Small intestine (tissue), 7 donors: ENCODE measurements around the gene SERPINF2. TPM values are rescaled to one million over a fixed set of nuclear protein-coding genes. Genes with fewer than 3 reads are reported as not detected.
"Not testable (repeated sequence)": the region's sequence is repeated elsewhere in the genome, so short reads cannot be mapped to it uniquely, and the experiment has no call there.

Source experiments
- DNase-seq, 2 donors: peaks; one replicate each; pipeline versions ENCODE4 v3.0.0 to v3.0.0-alpha.2; 2013
- FAIRE-seq: peaks from 2 replicates; lab custom pipeline; 2012; peaks lifted over from hg19 to GRCh38; lab: Jason Lieb, UNC
- H3K27ac ChIP-seq, 3 donors: one replicate each; pipeline ENCODE4 v1.5.1; 2013; ENCODE audit warnings: low read length in 2 of 3, mild to moderate bottlenecking in 2 of 3, control low read depth in 1 of 3, inconsistent platforms in 1 of 3, low read depth in 1 of 3, moderate library complexity in 1 of 3
- H3K27me3 ChIP-seq, 3 donors: one replicate each; pipeline ENCODE4 v1.6.1; 2013; ENCODE audit warnings: low read length in 3 of 3, inconsistent platforms in 1 of 3; ENCODE audit not compliant: control insufficient read depth in 3 of 3, insufficient read depth in 3 of 3
- H3K36me3 ChIP-seq, 3 donors: one replicate each; pipeline ENCODE4 v1.6.1; 2013; ENCODE audit warnings: low read length in 3 of 3, inconsistent platforms in 1 of 3, low read depth in 1 of 3, mild to moderate bottlenecking in 1 of 3, moderate library complexity in 1 of 3; ENCODE audit not compliant: control insufficient read depth in 3 of 3, insufficient read depth in 2 of 3
- H3K4me1 ChIP-seq, 3 donors: one replicate each; pipeline ENCODE4 v1.6.1; 2013; ENCODE audit warnings: low read length in 2 of 3, inconsistent platforms in 1 of 3, low read depth in 1 of 3, mild to moderate bottlenecking in 1 of 3, moderate library complexity in 1 of 3; ENCODE audit not compliant: control insufficient read depth in 3 of 3, insufficient read depth in 2 of 3
- H3K4me3 ChIP-seq, 3 donors: one replicate each; pipeline ENCODE4 v1.5.1; 2013; ENCODE audit warnings: low read length in 3 of 3, control low read depth in 1 of 3, inconsistent platforms in 1 of 3, low read depth in 1 of 3, mild to moderate bottlenecking in 1 of 3, moderate library complexity in 1 of 3
- H3K9me3 ChIP-seq, 2 donors: one replicate each; pipeline ENCODE4 v1.6.1; 2013; ENCODE audit warnings: low read depth in 1 of 2, low read length in 1 of 2; ENCODE audit not compliant: control insufficient read depth in 2 of 2, insufficient read depth in 1 of 2
- WGBS, 3 donors: extraction: QIAGEN DNeasy Blood & Tissue Kit; methylation state at CpG; one replicate each; pipeline ENCODE4 v1.1.7; 2013; 5-methylcytosine and 5-hydroxymethylcytosine counted together
- polyA plus RNA-seq, 4 donors: library from polyadenylated mRNA; stranded (reverse) in 3 of 4; unstranded in 1 of 4; fragments of 200-250 nt in 3 of 4; fragments of 120-200 nt in 1 of 4; gene quantifications; one replicate each; pipeline versions ENCODE4 v1.2.1 to v1.2.3, GENCODE V29; 2013
- donor health status: healthy with polysubstance abuse.
- donor health status: control.
- donor health status: control.
- donor health status: Bipolar disorder and iron deficiency.
- donor health status: healthy.

The SERPINF2 gene
- polyA plus RNA-seq, 4 donors = 0.89 to 29.9 (median 3.1) TPM

DNA sequence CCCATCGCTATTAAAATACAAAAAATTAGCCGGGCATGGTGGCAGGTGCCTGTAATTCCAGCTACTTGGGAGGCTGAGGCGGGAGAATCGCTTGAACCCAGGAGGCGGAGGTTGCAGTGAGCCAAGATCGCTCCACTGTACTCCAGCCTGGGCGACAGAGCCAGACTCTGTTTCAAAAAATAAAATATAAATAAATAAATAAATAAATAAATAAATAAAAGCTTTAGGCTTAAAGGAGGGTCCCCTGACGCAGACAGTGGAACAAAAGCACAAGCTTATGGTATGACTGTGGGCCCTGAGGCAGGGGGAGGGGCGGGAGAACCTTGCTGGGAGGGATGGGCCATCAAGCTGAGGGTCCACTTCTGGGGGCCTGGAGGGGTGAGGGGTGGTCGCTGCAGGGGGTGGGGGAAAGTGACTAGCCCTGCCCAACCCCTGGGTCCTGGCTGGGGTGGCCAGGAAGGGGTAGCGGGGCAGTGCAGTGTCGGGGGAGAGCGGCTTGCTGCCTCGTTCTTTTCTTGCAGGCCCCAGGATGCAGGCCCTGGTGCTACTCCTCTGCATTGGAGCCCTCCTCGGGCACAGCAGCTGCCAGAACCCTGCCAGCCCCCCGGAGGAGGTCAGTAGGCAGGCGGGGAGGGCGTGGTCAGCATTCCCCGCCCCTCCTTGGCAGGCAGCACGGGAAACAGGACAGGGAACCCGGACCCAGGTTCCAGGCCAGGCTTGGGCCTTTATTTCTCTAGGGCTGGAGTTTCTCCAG is 23.9 kb downstream of the SERPINF2 start:
- peaks cover 0 to 3% of the 10 kb centered on the region in 2 donors for H3K9me3 ChIP-seq
- no peak overlapping the region for H3K27ac ChIP-seq
- DNase-seq (no peak), FAIRE-seq (no peak)
- 63 to 72% (median 70%) methylated on average over 19 to 21 of the region's 21 CpGs for WGBS, 3 donors
- peaks cover 0 to 7% (median 0%) of the 10 kb centered on the region in 3 donors for H3K36me3 ChIP-seq
- no peak overlapping the region for H3K4me3 ChIP-seq
- peaks cover 0 to 42% (median 6%) of the 10 kb centered on the region in 3 donors for H3K4me1 ChIP-seq
- H3K27me3 ChIP-seq = no peaks in the 10 kb centered on the region

DNA sequence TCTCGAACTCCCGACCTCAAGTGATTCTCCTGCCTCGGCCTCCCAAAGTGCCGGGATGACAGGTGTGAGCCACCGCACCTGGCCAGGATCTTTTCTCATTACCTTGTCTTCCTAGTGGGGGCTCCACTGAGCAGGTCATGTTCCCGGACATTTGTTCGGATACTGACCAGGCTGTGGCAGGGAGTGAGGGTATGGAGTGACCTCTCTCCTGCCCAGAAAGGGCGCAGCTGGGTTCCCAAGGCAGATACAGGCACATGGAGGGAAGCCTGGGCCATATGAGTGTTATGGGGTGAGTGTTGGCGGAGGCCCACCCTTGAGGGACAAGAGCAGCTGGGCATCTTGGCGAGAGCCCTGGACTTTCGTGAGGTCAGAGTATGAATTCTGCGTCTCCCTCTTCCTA is 24.7 kb downstream of the SERPINF2 start:
- peaks cover 0 to 10% (median 0%) of the 10 kb centered on the region in 3 donors for H3K36me3 ChIP-seq
- no peak overlapping the region for H3K27ac ChIP-seq
- H3K27me3 ChIP-seq = no peaks in the 10 kb centered on the region
- 82 to 91% (median 85%) methylated on average over 12 of the region's 12 CpGs for WGBS, 3 donors
- H3K9me3 ChIP-seq = peaks cover 0 to 3% of the 10 kb centered on the region in 2 donors
- FAIRE-seq (no peak), DNase-seq (no peak)
- no peak overlapping the region for H3K4me3 ChIP-seq
- peaks cover 0 to 34% (median 6%) of the 10 kb centered on the region in 3 donors for H3K4me1 ChIP-seq

DNA sequence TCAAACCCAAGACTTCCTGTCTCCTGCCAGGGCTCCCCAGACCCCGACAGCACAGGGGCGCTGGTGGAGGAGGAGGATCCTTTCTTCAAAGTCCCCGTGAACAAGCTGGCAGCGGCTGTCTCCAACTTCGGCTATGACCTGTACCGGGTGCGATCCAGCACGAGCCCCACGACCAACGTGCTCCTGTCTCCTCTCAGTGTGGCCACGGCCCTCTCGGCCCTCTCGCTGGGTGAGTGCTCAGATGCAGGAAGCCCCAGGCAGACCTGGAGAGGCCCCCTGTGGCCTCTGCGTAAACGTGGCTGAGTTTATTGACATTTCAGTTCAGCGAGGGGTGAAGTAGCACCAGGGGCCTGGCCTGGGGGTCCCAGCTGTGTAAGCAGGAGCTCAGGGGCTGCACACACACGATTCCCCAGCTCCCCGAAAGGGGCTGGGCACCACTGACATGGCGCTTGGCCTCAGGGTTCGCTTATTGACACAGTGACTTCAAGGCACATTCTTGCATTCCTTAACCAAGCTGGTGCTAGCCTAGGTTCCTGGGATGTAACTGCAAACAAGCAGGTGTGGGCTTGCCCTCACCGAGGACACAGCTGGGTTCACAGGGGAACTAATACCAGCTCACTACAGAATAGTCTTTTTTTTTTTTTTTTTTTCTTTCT is 27.3 kb downstream of the SERPINF2 start:
- DNase-seq = peak in 1 of 2 donors; percentile 62
- no peak for FAIRE-seq
- WGBS, 3 donors = 19 to 30% (median 26%) methylated on average over 21 of the region's 21 CpGs
- Histone ChIP-seq H3K4me1 (peaks cover 0 to 11% (median 0%) of the 10 kb centered on the region in 3 donors), H3K4me3 (peak overlapping the region in 1 of 3 donors; percentile 29), H3K27me3 (no peaks in the 10 kb centered on the region), H3K27ac (no peak overlapping the region), H3K36me3 (peaks cover 0 to 14% (median 0%) of the 10 kb centered on the region in 3 donors), H3K9me3 (peaks cover 0 to 3% of the 10 kb centered on the region in 2 donors)

DNA sequence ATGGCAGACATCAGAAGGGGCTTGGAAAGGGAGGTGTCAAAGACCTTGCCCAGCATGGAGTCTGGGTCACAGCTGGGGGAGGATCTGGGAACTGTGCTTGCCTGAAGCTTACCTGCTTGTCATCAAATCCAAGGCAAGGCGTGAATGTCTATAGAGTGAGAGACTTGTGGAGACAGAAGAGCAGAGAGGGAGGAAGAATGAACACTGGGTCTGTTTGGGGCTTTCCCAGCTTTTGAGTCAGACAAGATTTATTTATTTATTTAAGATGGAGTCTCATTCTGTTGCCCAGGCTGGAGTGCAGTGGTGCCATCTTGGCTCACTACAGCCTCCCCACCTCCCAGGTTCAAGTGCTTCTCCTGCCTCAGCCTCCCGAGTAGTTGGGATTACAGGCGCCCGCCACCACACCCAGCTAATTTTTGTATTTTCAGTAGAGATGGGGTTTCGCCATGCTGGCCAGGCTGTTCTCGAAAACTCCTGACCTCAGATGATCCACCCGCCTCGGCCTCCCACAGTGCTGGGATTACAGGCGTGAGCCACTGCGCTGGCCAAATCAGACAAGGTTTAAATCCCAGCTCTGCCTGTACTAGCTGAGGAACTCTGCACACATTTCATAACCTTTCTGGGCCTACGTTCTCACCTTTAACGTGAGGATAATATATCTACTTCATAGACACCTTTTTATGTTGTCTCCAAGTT is 30.5 kb downstream of the SERPINF2 start:
- FAIRE-seq, H3K4me3 ChIP-seq, H3K27me3 ChIP-seq, H3K9me3 ChIP-seq, DNase-seq: not testable (repeated sequence)
- peak overlapping the region in 1 of 3 donors; percentile 88 for H3K27ac ChIP-seq
- peaks cover 0 to 39% (median 2%) of the 10 kb centered on the region in 3 donors for H3K36me3 ChIP-seq
- peaks cover 0 to 11% (median 0%) of the 10 kb centered on the region in 3 donors for H3K4me1 ChIP-seq
- WGBS, 3 donors = 71 to 81% (median 72%) methylated on average over 12 of the region's 12 CpGs

DNA sequence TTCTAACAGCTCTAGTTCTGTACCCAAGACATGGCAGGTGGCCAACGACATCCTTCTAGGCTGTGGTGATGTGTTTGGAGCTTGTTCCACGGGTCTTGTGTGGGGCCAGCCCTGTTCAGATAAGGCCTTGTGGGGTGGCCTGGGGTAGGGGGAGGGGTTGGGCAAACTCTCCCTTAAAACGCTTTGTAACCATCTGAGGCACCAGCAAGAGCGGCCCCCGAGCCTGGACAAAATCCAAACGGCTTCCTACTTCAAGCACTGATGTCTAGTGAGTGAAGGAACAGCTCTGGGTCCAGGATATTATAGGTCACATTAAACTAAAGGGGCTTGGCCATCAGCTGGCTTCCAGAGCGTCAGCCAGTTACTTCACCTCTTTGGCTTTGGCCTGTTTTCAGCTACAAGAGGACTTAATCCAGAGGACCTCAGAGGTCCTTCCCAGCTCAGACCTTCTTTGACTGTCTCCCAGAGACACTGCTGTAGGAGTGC is 31.1 kb downstream of the SERPINF2 start:
- Histone ChIP-seq H3K27me3 (no peaks in the 10 kb centered on the region), H3K9me3 (peaks cover 0 to 3% of the 10 kb centered on the region in 2 donors), H3K4me3 (no peak overlapping the region), H3K4me1 (peaks cover 0 to 11% (median 0%) of the 10 kb centered on the region in 3 donors), H3K36me3 (peaks cover 0 to 45% (median 2%) of the 10 kb centered on the region in 3 donors), H3K27ac (peak overlapping the region in 1 of 3 donors; percentile 88)
- WGBS, 3 donors = 53 to 65% (median 56%) methylated on average over 7 of the region's 7 CpGs
- no peak for FAIRE-seq
- no peak for DNase-seq

DNA sequence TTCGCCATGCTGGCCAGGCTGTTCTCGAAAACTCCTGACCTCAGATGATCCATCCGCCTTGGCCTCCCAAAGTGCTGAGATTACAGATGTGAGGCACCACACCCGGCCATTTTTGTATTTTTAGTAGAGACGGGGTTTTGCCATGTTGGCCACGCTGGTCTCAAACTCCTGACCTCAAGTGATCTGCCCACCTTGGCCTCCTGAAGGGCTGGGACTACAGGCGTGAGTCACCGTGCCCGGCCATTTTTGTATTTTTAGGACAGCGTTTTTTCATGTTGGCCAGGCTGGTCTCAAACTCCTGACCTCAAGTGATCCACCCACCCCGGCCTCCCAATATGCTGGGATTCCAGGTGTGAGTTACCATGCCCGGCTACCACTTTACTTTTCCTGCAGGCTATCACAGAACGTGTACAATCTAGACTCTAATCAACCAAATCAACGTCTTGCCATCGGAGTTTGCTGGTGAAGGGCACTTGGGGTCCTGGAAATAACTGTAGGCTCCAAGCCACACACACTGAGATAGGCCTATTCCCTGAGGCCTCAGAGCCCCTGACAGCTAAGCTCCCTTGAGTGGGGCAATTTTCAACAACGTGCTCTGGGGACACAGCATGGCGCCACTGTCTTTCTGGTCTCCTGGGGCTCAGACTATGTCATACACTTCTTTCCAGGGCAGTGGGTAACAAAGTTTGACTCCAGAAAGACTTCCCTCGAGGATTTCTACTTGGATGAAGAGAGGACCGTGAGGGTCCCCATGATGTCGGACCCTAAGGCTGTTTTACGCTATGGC is 31.9 kb downstream of the SERPINF2 start:
- Histone ChIP-seq H3K4me3 (no peak overlapping the region), H3K9me3 (peaks cover 0 to 3% of the 10 kb centered on the region in 2 donors), H3K4me1 (peaks cover 0 to 7% (median 0%) of the 10 kb centered on the region in 3 donors), H3K27ac (peak overlapping the region in 1 of 3 donors; percentile 88), H3K27me3 (no peaks in the 10 kb centered on the region), H3K36me3 (peaks cover 0 to 52% (median 2%) of the 10 kb centered on the region in 3 donors)
- FAIRE-seq (no peak), DNase-seq (no peak)
- WGBS, 3 donors = 90 to 92% (median 92%) methylated on average over 21 of the region's 21 CpGs

DNA sequence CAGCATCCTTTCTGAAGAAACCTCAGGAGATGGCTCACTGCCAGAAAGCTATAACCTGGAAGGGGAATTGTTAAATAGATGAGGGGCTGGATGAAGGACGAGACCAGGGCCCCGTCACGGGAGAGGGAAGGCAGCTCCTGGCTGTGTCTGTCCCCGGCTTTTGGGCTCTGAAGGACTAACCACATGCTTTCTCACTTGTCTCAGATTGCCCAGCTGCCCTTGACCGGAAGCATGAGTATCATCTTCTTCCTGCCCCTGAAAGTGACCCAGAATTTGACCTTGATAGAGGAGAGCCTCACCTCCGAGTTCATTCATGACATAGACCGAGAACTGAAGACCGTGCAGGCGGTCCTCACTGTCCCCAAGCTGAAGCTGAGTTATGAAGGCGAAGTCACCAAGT is 33.7 kb downstream of the SERPINF2 start:
- H3K27ac ChIP-seq = no peak overlapping the region
- no peaks in the 10 kb centered on the region for H3K9me3 ChIP-seq
- no peak for FAIRE-seq
- peaks cover 0 to 58% (median 2%) of the 10 kb centered on the region in 3 donors for H3K36me3 ChIP-seq
- H3K4me3 ChIP-seq = no peak overlapping the region
- no peaks in the 10 kb centered on the region for H3K27me3 ChIP-seq
- H3K4me1 ChIP-seq = no peaks in the 10 kb centered on the region
- WGBS, 3 donors = 92 to 94% (median 93%) methylated on average over 10 of the region's 10 CpGs
- DNase-seq = no peak
